ENCODE results near the gene TBC1D8B. TPM values are rescaled to one million over a fixed set of nuclear protein-coding genes. Genes with fewer than 3 reads are reported as not detected.

TBC1D8B gene
- total and polyA plus RNA-seq, 9 of the 15 experiments (the other 6 are each of a cell fraction or from before 2014, with no cell fraction given): 0.04 to 0.36 (median 0.10) TPM; not detected in 1

GRCh38 chrX:106905064-106905708, 102.7 kb downstream of the TBC1D8B start (continued):
- TF ChIP-seq PBX2 (CRISPR knock-in tag; IDR thresholded peaks at IDR 0.05; ENCODE audit: low read depth) (no peak), PBX2 (tag; conservative IDR thresholded peaks at IDR 0.05; ENCODE audit: low read depth) (no peak), MLLT1 (IDR thresholded peaks at IDR 0.05) (no peak), FOXO4 (CRISPR knock-in tag; IDR thresholded peaks at IDR 0.05) (no peak), HLTF (IDR thresholded peaks at IDR 0.05) (no peak), YY1 (IDR thresholded peaks at IDR 0.05; ENCODE audit: borderline replicate concordance in 1 of 3, control insufficient read depth in 1 of 3, extremely low read depth in 1 of 3, insufficient read depth in 3 of 3, insufficient read length in 1 of 3, insufficient replicate concordance in 2 of 3, low read depth in 1 of 3, low read length in 2 of 3) (no peak), ZNF395 (CRISPR knock-in tag; IDR thresholded peaks at IDR 0.05) (no peak)
